Measurements from ENCODE around the gene RBM34.

DNA sequence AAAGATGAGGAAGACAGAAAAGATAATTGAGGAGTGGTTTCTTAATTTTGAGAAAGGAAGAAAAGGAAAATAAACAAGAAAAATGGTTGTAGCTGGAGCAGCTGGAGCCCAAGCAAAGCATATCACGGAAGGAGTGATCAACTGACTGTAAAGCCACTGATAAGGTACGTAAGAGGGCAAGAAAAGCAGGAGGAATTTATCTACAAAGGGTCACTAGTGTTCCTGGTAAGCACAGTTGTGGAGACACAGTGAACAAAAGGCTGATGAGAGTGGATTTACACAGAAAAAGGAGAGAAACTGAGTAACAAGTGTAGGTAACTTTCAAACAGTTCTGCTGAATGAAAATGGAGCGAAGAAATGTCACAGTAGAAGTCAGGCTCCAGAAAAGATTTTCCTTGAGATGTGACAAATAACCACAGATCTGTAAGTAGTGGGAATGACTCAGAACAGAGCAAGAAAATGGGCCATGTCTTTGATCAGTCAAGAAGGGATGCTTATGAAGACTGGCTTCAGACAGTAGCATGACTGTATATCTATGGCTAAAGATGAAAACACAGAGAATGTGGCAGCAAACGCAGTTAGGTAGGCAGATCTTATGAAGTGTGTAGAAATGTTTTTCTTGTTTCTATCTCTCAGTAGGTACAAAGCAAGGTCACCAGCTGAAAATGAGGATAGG, 45.6 kb upstream of the RBM34 start:
- TF ChIP-seq CTCF (IDR thresholded peaks at IDR 0.05) = no peak
- TF ChIP-seq POLR2AphosphoS5 (IDR thresholded peaks at IDR 0.05) = no peak
- no peak for TF ChIP-seq POLR2A (IDR thresholded peaks at IDR 0.05)
- TF ChIP-seq EP300 (IDR thresholded peaks at IDR 0.05; ENCODE audit: low read depth) = no peak

All from transverse colon (tissue), 4 donors.